MM.1S (cell line): ENCODE results near the gene SORT1.

Experiments used
- DNase-seq: peaks from one replicate; pipeline ENCODE4 v3.0.0-alpha.2; 2015
- H2AFZ ChIP-seq: fragments of 300-600 bp; sonication (generic); 2 replicates; pipeline ENCODE4 v1.6.0; 2016; ENCODE audit warnings: antibody characterized with exemption, low read length
- H3F3A ChIP-seq: fragments of 300-600 bp; sonication (generic); 2 replicates; pipeline ENCODE4 v1.6.1; 2016; ENCODE audit warnings: mild to moderate bottlenecking, antibody characterized with exemption, low read length, moderate library complexity, mixed read lengths; ENCODE audit not compliant: insufficient read depth
- H3K27ac ChIP-seq: fragments of 300-600 bp; sonication (generic); 2 replicates; pipeline ENCODE4 v1.5.1; 2016; ENCODE audit warnings: mild to moderate bottlenecking, low read length
- H3K27me3 ChIP-seq: fragments of 300-600 bp; sonication (generic); replicated peaks from 2 replicates; pipeline ENCODE4 v1.6.0; 2016; ENCODE audit warnings: low read length; ENCODE audit not compliant: insufficient read depth
- H3K36me3 ChIP-seq: fragments of 300-600 bp; sonication (generic); replicated peaks from 2 replicates; pipeline ENCODE4 v1.6.1; 2016; ENCODE audit warnings: mild to moderate bottlenecking, low read length, mixed read lengths; ENCODE audit not compliant: insufficient read depth
- H3K4me1 ChIP-seq: fragments of 300-600 bp; sonication (generic); 2 replicates; pipeline ENCODE4 v1.6.1; 2016; ENCODE audit warnings: low read length, mixed read lengths
- H3K4me2 ChIP-seq: fragments of 300-600 bp; sonication (generic); 2 replicates; pipeline ENCODE4 v1.6.0; 2016; ENCODE audit warnings: low read depth, low read length
- H3K4me3 ChIP-seq: fragments of 300-600 bp; sonication (generic); 2 replicates; pipeline ENCODE4 v1.5.1; 2016; ENCODE audit warnings: low read length, mixed read lengths
- H3K79me2 ChIP-seq: fragments of 300-600 bp; sonication (generic); 2 replicates; pipeline ENCODE4 v1.6.1; 2016; ENCODE audit warnings: mixed run types, low read length, mixed read lengths
- H3K9ac ChIP-seq: fragments of 300-600 bp; sonication (generic); 2 replicates; pipeline ENCODE4 v1.6.1; 2016; ENCODE audit warnings: low read length, mixed read lengths
- H3K9me2 ChIP-seq: fragments of 300-600 bp; sonication (generic); replicated peaks from 2 replicates; pipeline ENCODE4 v1.6.1; 2016; ENCODE audit warnings: mild to moderate bottlenecking, low read length, mixed read lengths; ENCODE audit not compliant: insufficient read depth
- H3K9me3 ChIP-seq: fragments of 300-600 bp; sonication (generic); replicated peaks from 2 replicates; pipeline ENCODE4 v1.6.1; 2016; ENCODE audit warnings: mild to moderate bottlenecking, low read length, mixed read lengths; ENCODE audit not compliant: insufficient read depth
- H4K20me1 ChIP-seq: fragments of 300-600 bp; sonication (generic); 2 replicates; pipeline ENCODE4 v1.6.1; 2016; ENCODE audit warnings: mild to moderate bottlenecking, low read length, moderate library complexity, mixed read lengths; ENCODE audit not compliant: insufficient read depth
- EZH2 ChIP-seq: fragments of 300-600 bp; sonication (generic); optimal IDR thresholded peaks from 2 replicates; pipeline ENCODE3; 2017; ENCODE audit warnings: low read depth, mild to moderate bottlenecking, antibody characterized with exemption, low read length, mixed read lengths
- EZH2phosphoT487 ChIP-seq: fragments of 300-600 bp; sonication (generic); IDR thresholded peaks from 2 replicates; pipeline ENCODE4 v1.6.1; 2018; ENCODE audit warnings: antibody characterized with exemption, low read length
- TF ChIP-seq, protein P1 (sequence below): fragments of 300-600 bp; sonication (generic); IDR thresholded peaks from 2 replicates; pipeline ENCODE4 v1.5.1; 2016; ENCODE audit warnings: antibody characterized with exemption, low read length, mixed read lengths

SORT1 gene

DNA sequence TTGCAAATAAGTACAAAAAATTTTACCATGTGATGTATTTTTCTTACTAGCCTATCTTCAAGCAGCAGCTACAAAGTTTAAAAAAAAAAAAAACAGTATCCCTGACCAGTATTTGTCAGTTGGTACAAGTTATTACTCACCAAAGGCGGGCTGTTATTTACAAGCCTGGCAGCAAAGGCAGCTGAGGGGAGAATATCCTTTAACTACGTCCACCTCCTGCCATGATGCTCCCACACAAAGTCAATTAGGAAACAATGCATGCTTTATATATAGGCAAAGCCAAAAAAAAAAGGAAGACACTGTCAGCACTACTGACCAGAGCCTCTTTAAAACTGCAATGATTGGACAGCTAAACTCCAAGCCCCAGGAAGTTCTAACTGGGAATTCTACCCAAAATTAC lies 14.8 kb upstream of the SORT1 start:
- no peak overlapping the region for H3K4me3 ChIP-seq
- no peaks in the 10 kb centered on the region for H3K4me1 ChIP-seq
- no peaks in the 10 kb centered on the region for H3K9me2 ChIP-seq
- TF ChIP-seq, protein P1, sequence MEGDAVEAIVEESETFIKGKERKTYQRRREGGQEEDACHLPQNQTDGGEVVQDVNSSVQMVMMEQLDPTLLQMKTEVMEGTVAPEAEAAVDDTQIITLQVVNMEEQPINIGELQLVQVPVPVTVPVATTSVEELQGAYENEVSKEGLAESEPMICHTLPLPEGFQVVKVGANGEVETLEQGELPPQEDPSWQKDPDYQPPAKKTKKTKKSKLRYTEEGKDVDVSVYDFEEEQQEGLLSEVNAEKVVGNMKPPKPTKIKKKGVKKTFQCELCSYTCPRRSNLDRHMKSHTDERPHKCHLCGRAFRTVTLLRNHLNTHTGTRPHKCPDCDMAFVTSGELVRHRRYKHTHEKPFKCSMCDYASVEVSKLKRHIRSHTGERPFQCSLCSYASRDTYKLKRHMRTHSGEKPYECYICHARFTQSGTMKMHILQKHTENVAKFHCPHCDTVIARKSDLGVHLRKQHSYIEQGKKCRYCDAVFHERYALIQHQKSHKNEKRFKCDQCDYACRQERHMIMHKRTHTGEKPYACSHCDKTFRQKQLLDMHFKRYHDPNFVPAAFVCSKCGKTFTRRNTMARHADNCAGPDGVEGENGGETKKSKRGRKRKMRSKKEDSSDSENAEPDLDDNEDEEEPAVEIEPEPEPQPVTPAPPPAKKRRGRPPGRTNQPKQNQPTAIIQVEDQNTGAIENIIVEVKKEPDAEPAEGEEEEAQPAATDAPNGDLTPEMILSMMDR = no peak
- no peak for TF ChIP-seq EZH2phosphoT487
- no peak for TF ChIP-seq EZH2
- H3K9ac ChIP-seq = no peak overlapping the region
- H2AFZ ChIP-seq = no peak overlapping the region
- DNase-seq = no peak
- H4K20me1 ChIP-seq = no peaks in the 10 kb centered on the region
- peaks cover 33% of the 10 kb centered on the region for H3K79me2 ChIP-seq
- no peak overlapping the region for H3K27ac ChIP-seq
- no peaks in the 10 kb centered on the region for H3K9me3 ChIP-seq
- no peaks in the 10 kb centered on the region for H3F3A ChIP-seq
- no peaks in the 10 kb centered on the region; the same call in 1 of the 2 replicates for H3K36me3 ChIP-seq
- H3K27me3 ChIP-seq = no peaks in the 10 kb centered on the region
- H3K4me2 ChIP-seq = no peak overlapping the region

DNA sequence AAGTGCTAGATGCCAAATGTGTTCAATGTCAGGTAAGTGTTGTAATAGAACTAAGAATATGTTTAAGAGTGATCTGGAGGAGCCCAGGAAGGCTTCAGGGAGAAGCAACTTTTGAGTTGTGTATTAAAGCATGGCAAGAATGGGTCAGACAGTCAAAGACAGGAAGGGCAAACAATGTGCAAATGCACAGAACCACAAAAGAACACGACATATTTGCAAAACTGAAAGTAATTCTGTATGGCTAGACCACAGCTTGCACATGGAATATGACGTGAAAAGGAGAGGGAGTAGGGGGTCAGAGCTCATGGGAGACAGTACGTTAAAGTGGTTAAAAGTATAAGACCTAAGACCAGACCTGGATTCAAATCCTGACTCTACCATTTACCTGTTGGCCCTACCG lies 7.1 kb upstream of the SORT1 start:
- Histone ChIP-seq H3K9me2 (no peaks in the 10 kb centered on the region), H3K27ac (peak overlapping the region; percentile 10; the same call in 1 of the 2 replicates), H3K4me2 (no peak overlapping the region), H3F3A (no peaks in the 10 kb centered on the region; the same call in 1 of the 2 replicates), H3K9ac (no peak overlapping the region), H2AFZ (no peak overlapping the region), H3K79me2 (peaks cover 5% of the 10 kb centered on the region; the same call in 1 of the 2 replicates), H3K4me1 (peaks cover 6% of the 10 kb centered on the region), H3K27me3 (no peaks in the 10 kb centered on the region), H4K20me1 (no peaks in the 10 kb centered on the region), H3K4me3 (no peak overlapping the region), H3K36me3 (no peaks in the 10 kb centered on the region), H3K9me3 (no peaks in the 10 kb centered on the region)
- peak; percentile 44 for DNase-seq
- TF ChIP-seq EZH2phosphoT487 (no peak), EZH2 (no peak)
- TF ChIP-seq, protein P1 = no peak

GRCh38 chr1:109402025-109402424 lies 4.3 kb upstream of the SORT1 start:
- H3K27me3 ChIP-seq = no peaks in the 10 kb centered on the region
- no peak overlapping the region for H3K9ac ChIP-seq
- TF ChIP-seq EZH2 = no peak
- TF ChIP-seq, protein P1 = no peak
- no peak for TF ChIP-seq EZH2phosphoT487
- H3K4me2 ChIP-seq = no peak overlapping the region
- peaks cover 6% of the 10 kb centered on the region for H3K4me1 ChIP-seq
- H3K9me2 ChIP-seq = no peaks in the 10 kb centered on the region
- no peaks in the 10 kb centered on the region for H4K20me1 ChIP-seq
- H3K27ac ChIP-seq = no peak overlapping the region
- no peaks in the 10 kb centered on the region for H3K9me3 ChIP-seq
- no peaks in the 10 kb centered on the region for H3K36me3 ChIP-seq
- H2AFZ ChIP-seq = no peak overlapping the region
- DNase-seq = no peak
- no peak overlapping the region for H3K4me3 ChIP-seq
- H3F3A ChIP-seq = no peaks in the 10 kb centered on the region; the same call in 1 of the 2 replicates
- H3K79me2 ChIP-seq = peaks cover 5% of the 10 kb centered on the region; the same call in 1 of the 2 replicates
